GM10266 (cell line): ENCODE measurements around the gene APBA3.

ENCODE experiments used
- DNase-seq: peaks from one replicate; pipeline ENCODE4 v3.0.0; 2012; ENCODE audit errors: extremely low spot score
- TF ChIP-seq, protein P1 (sequence below): IDR thresholded peaks from 2 replicates; pipeline ENCODE4 v1.5.1; 2012; ENCODE audit warnings: mild to moderate bottlenecking, low read depth; ENCODE audit not compliant: control insufficient read depth, insufficient read depth; ENCODE audit errors: missing control alignments

APBA3 gene

DNA sequence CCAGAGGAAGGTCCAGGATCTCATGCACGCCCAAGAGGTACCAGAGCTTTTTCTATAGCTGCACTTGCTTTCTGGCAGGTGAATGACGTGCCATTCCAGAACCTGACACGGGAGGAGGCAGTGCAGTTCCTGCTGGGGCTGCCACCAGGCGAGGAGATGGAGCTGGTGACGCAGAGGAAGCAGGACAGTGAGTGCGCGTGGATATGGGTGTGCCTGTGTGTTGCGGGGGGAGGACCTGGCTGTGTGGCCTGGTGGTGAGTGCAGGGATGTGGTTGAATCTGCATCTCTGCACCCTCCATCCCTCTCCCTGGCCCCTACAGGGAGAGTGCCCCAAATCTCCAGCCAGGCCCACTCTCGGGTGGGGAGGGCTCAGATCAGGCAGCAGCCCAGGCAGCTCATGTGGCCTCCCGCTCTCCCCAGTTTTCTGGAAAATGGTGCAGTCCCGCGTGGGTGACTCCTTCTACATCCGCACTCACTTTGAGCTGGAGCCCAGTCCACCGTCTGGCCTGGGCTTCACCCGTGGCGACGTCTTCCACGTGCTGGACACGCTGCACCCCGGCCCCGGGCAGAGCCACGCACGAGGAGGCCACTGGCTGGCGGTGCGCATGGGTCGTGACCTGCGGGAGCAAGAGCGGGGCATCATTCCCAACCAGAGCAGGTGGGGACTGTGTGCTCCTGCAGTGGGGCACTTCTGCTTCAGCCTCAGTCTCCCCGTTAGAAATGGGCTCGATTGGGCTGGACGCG lies 22.8 kb downstream of the APBA3 start:
- TF ChIP-seq, protein P1, sequence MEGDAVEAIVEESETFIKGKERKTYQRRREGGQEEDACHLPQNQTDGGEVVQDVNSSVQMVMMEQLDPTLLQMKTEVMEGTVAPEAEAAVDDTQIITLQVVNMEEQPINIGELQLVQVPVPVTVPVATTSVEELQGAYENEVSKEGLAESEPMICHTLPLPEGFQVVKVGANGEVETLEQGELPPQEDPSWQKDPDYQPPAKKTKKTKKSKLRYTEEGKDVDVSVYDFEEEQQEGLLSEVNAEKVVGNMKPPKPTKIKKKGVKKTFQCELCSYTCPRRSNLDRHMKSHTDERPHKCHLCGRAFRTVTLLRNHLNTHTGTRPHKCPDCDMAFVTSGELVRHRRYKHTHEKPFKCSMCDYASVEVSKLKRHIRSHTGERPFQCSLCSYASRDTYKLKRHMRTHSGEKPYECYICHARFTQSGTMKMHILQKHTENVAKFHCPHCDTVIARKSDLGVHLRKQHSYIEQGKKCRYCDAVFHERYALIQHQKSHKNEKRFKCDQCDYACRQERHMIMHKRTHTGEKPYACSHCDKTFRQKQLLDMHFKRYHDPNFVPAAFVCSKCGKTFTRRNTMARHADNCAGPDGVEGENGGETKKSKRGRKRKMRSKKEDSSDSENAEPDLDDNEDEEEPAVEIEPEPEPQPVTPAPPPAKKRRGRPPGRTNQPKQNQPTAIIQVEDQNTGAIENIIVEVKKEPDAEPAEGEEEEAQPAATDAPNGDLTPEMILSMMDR: no peak
- no peak for DNase-seq

GRCh38 chr19:3737487-3738205 lies 23.8 kb downstream of the APBA3 start:
- DNase-seq: no peak
- TF ChIP-seq, protein P1: no peak

DNA sequence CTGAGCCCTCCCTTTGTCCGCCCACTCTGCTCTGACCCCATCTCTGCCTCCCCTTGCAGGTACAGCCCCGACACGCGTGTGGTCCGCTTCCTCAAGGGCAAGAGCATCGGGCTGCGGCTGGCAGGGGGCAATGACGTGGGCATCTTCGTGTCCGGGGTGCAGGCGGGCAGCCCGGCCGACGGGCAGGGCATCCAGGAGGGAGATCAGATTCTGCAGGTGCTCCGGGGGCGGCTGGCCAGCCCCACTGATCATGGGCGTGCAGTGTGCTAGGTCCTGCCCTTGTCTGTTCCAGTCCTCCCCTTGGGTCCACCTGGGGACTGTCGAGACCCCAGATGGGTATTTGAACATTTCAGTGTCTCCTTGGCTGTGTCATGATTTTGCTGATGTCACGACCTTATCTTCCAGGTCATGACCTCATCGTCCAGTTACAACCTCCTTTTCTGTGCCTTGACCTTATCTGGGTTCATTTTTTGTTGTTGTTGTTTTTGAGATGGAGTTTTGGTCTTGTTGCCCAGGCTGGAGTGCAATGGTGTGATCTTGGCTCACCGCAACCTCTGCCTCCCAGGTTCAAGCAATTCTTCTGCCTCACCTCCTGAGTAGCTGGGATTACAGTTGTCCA lies 25.3 kb downstream of the APBA3 start:
- no peak for DNase-seq

GRCh38 chr19:3734310-3734600 lies 27.2 kb downstream of the APBA3 start:
- no peak for DNase-seq
- TF ChIP-seq, protein P1: no peak

More for the DNA sequence above, 25.3 kb downstream of the APBA3 start:
- TF ChIP-seq, protein P1: no peak

DNA sequence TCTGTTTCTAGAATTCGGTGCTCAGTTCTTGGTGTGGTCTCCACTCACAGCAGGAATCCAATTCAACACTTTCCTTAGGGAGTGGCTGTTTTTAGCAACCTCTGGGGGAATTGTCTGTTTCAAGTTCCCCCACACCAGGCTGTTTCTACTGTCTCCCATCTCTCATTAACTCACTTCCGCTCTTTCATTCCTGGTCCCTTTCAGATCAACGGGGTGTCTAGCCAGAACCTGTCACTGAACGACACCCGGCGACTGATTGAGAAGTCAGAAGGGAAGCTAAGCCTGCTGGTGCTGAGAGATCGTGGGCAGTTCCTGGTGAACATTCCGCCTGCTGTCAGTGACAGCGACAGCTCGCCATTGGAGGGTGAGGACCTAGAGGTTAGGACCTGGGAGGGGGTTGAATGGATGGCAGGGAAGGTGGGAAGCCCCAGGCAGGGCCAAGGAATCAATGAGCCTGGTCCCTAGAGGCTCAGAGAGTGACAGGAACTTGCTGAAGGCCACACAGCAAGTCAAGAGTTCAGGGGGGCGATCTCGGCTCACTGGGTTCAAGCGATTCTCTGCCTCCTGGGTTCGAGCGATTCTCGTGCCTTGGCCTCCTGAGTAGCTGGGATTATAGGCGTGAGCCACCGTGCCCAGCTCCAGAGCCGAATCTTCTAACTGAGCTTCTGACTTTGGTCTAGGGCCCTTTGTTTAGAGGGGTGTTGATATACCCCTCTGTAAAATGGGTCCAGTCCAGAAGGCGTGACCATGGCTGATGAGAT lies 27.8 kb downstream of the APBA3 start:
- TF ChIP-seq, protein P1: no peak
- DNase-seq: no peak

- no peak for DNase-seq
- TF ChIP-seq, protein P1: no peak
Observed at GRCh38 chr19:3732108-3732507, 29.4 kb downstream of the APBA3 start.
